Measurements from ENCODE around the gene DMRT3.

Gene DMRT3

DNA sequence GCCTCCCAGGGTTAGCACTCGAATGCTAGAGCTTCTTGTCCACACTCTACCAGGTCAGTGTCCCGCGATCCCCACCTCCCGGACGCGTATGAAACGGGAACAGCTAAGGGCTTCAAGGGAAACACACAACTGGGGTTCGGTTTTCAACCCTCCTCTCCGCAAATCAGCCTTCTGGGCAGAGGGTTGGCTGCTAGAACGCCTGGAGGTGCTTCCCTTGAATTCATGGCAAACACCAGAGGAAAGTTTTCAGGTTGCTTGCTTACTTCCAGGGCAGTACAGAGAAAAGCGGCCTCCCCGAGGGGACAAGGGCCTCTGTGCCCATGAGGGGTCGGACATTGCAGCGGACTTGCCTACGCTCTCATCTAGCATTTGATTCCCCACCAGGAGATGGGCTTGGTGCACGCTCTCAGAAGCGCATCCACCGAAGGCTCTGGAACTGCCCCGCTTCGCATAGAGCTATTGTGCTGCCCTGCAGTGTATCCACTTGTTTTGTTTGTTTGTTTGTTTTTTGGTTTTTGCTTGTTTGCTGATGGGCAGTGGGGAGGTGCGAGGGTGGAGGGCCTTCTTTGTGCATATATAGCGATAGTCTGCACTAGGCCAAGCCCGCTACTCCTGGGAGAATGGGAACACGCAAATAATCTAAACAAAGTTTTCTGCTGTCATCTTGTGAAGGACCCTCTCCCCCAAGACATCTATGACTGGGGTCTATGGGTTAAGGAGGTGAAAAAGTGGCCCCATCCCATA is 1.3 kb upstream of the DMRT3 start:
- H3K4me1 ChIP-seq (ENCODE audit: insufficient read depth, low read length): no peaks in the 10 kb centered on the region
- peaks cover 13% of the 10 kb centered on the region for H3K9me3 ChIP-seq (ENCODE audit: low read length)
- H2AFZ ChIP-seq (ENCODE audit: low read depth, low read length): no peak overlapping the region
- no peaks in the 10 kb centered on the region for H3K36me3 ChIP-seq (ENCODE audit: insufficient read depth, low read length)
- peaks cover 97% of the 10 kb centered on the region for H3K27me3 ChIP-seq (ENCODE audit: insufficient read depth, low read length)
- H3K4me3 ChIP-seq (ENCODE audit: low read length): no peak overlapping the region

DNA sequence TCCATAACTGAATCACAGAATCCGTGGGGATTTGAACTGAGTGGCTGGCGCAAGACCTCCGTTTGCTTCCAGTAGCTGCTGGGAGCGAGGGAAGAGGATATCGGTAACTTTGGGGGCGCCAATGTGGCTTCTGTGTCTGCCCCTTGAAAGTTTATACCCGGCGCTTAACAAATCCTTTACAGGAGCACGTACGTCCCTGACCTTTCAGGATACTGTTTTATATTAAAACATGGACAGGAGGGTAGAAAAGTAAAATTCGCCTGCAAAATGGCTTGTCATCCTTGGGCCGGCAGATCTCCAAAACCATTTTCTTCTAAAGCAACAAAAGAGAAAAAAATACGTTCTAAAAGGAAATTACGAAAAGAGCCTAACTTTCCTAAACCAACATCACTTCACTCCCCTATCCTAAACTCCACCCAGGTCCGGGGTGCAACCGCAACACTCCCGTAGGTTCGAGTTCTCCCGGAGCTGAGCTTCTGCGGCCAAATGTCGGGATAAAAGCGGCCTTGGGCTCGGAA is 656 bp upstream of the DMRT3 start:
- H3K4me3 ChIP-seq (ENCODE audit: low read length): no peak overlapping the region
- peaks cover 13% of the 10 kb centered on the region for H3K9me3 ChIP-seq (ENCODE audit: low read length)
- no peaks in the 10 kb centered on the region for H3K36me3 ChIP-seq (ENCODE audit: insufficient read depth, low read length)
- no peak overlapping the region for H2AFZ ChIP-seq (ENCODE audit: low read depth, low read length)
- no peaks in the 10 kb centered on the region for H3K4me1 ChIP-seq (ENCODE audit: insufficient read depth, low read length)
- H3K27me3 ChIP-seq (ENCODE audit: insufficient read depth, low read length): peaks cover 95% of the 10 kb centered on the region

GRCh38 chr9:976943-977837 is 735 bp downstream of the DMRT3 start:
- Histone ChIP-seq H3K4me1 (ENCODE audit: insufficient read depth, low read length) (no peaks in the 10 kb centered on the region), H3K4me3 (ENCODE audit: low read length) (no peak overlapping the region), H3K27me3 (ENCODE audit: insufficient read depth, low read length) (peaks cover 95% of the 10 kb centered on the region), H3K36me3 (ENCODE audit: insufficient read depth, low read length) (no peaks in the 10 kb centered on the region), H2AFZ (ENCODE audit: low read depth, low read length) (no peak overlapping the region), H3K9me3 (ENCODE audit: low read length) (peaks cover 10% of the 10 kb centered on the region)

GRCh38 chr9:977838-978830 is 1.7 kb downstream of the DMRT3 start:
- H3K4me1 ChIP-seq (ENCODE audit: insufficient read depth, low read length): no peaks in the 10 kb centered on the region
- peaks cover 10% of the 10 kb centered on the region for H3K9me3 ChIP-seq (ENCODE audit: low read length)
- no peak overlapping the region for H3K4me3 ChIP-seq (ENCODE audit: low read length)
- H3K27me3 ChIP-seq (ENCODE audit: insufficient read depth, low read length): peaks cover 94% of the 10 kb centered on the region
- no peak overlapping the region for H2AFZ ChIP-seq (ENCODE audit: low read depth, low read length)
- H3K36me3 ChIP-seq (ENCODE audit: insufficient read depth, low read length): no peaks in the 10 kb centered on the region

DNA sequence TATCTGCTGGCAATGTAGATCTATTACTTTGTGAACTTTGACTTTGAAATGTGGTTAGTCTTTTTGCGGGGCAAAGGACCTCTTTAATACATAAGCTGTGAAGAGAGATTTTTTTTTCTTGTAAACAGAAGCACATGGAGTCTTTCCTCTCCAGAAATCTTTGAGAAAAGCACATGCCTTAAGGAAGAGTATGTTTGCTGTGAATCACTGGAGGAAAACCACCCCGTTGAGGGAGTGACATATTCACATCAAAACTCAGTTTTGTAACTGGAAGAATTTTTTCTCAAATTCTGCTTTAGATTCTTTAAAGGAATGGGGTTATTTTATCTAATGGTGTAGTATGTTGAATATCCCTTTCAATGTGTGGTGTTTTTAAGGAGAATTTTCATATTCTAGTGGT is 3.5 kb downstream of the DMRT3 start:
- Histone ChIP-seq H3K4me1 (ENCODE audit: insufficient read depth, low read length) (no peaks in the 10 kb centered on the region), H3K9me3 (ENCODE audit: low read length) (peaks cover 3% of the 10 kb centered on the region), H3K36me3 (ENCODE audit: insufficient read depth, low read length) (no peaks in the 10 kb centered on the region), H2AFZ (ENCODE audit: low read depth, low read length) (no peak overlapping the region), H3K27me3 (ENCODE audit: insufficient read depth, low read length) (peaks cover 86% of the 10 kb centered on the region), H3K4me3 (ENCODE audit: low read length) (no peak overlapping the region)

GRCh38 chr9:980640-981039 is 4.2 kb downstream of the DMRT3 start:
- Histone ChIP-seq H3K4me1 (ENCODE audit: insufficient read depth, low read length) (no peaks in the 10 kb centered on the region), H3K4me3 (ENCODE audit: low read length) (no peak overlapping the region), H2AFZ (ENCODE audit: low read depth, low read length) (no peak overlapping the region), H3K27me3 (ENCODE audit: insufficient read depth, low read length) (peaks cover 81% of the 10 kb centered on the region), H3K36me3 (ENCODE audit: insufficient read depth, low read length) (no peaks in the 10 kb centered on the region), H3K9me3 (ENCODE audit: low read length) (no peaks in the 10 kb centered on the region)

DNA sequence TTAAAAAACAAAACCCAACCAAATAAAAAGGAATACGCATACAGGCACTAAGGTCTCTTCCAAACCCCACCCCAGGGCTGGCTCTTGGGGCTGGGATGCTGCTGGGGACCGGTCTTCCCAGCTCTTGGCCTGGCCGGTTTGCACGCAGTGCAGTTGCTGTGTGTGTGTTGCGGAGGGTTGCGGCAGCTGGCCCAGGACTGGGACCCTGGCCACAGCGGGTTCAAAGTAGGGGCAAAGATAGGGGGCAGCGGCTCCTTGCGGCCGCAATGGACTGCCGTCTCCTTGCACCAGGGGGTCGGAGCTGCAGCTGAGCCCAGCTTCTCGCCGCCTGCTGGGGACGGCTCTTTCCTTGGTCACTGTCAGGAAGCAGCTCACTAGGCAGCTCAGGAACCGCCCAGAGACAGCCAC is 5.0 kb downstream of the DMRT3 start:
- Histone ChIP-seq H3K4me3 (ENCODE audit: low read length) (no peak overlapping the region), H2AFZ (ENCODE audit: low read depth, low read length) (no peak overlapping the region), H3K36me3 (ENCODE audit: insufficient read depth, low read length) (no peaks in the 10 kb centered on the region), H3K9me3 (ENCODE audit: low read length) (no peaks in the 10 kb centered on the region), H3K27me3 (ENCODE audit: insufficient read depth, low read length) (peaks cover 77% of the 10 kb centered on the region), H3K4me1 (ENCODE audit: insufficient read depth, low read length) (no peaks in the 10 kb centered on the region)

DNA sequence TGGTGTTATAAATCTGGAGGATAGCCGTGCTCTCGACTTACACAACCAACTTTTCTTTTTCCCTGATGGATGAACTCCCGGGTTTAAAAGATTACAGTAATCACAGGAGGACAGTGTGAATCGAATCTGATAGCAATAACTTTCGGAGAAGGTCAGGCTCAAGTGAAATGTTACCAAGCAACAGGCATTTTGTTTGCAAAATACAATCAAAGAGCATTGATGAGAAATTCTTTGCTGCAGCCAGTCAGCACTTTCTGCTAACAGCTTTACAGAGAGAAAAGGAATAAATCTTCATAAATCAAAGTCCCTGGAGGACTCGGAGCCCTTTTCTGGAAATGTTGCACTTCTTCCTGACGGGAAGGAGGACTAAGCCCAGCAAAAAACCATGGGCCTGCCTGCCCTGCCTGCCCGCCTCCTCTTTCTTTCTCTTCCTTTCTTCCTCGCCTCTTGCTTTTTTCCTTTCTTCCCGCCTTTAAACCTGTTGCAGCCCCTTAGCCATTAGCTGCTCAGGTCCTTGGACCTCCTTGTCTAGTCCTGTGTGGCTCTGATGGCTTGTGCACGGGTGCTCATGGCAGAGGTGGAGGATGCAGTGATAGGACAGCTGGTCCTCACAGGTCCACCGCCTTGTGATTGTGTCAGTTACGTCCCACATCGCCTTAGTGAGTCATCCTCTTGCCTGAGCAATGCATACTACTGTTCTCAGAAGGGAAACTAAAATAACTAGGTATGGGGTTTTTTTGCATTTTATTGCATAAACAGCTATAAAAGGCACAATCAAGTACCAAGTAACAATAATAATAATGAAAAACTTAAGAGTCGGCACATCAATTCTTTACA is 6.2 kb downstream of the DMRT3 start:
- no peak overlapping the region for H2AFZ ChIP-seq (ENCODE audit: low read depth, low read length)
- H3K36me3 ChIP-seq (ENCODE audit: insufficient read depth, low read length): no peaks in the 10 kb centered on the region
- no peaks in the 10 kb centered on the region for H3K4me1 ChIP-seq (ENCODE audit: insufficient read depth, low read length)
- no peaks in the 10 kb centered on the region for H3K9me3 ChIP-seq (ENCODE audit: low read length)
- H3K4me3 ChIP-seq (ENCODE audit: low read length): no peak overlapping the region
- H3K27me3 ChIP-seq (ENCODE audit: insufficient read depth, low read length): peaks cover 67% of the 10 kb centered on the region

DNA sequence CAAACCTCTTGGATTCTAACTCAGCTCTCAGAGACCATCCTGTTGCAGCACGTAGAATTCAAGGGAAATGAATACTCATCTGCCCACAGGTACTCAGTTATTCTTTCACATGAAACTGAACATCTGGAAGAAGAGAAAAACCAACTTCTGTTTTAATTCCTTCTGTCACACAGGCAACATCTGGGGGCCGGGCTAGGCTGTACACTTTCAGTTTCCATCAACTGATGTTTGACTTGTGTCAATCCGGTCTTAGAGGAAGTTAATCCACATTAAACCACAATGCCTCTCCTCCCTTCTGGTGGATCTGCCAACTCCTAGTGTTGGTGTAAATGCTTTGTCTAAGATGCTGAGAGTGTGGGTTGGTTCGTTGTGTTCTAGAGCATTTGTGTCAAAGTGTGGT is 17.6 kb downstream of the DMRT3 start:
- no peak overlapping the region for H3K4me3 ChIP-seq (ENCODE audit: low read length)
- no peaks in the 10 kb centered on the region for H3K4me1 ChIP-seq (ENCODE audit: insufficient read depth, low read length)
- H3K36me3 ChIP-seq (ENCODE audit: insufficient read depth, low read length): no peaks in the 10 kb centered on the region
- H3K9me3 ChIP-seq (ENCODE audit: low read length): no peaks in the 10 kb centered on the region
- H2AFZ ChIP-seq (ENCODE audit: low read depth, low read length): no peak overlapping the region
- H3K27me3 ChIP-seq (ENCODE audit: insufficient read depth, low read length): no peaks in the 10 kb centered on the region

GRCh38 chr9:995192-995591 is 18.7 kb downstream of the DMRT3 start:
- Histone ChIP-seq H3K27me3 (ENCODE audit: insufficient read depth, low read length) (no peaks in the 10 kb centered on the region), H3K4me3 (ENCODE audit: low read length) (no peak overlapping the region), H3K36me3 (ENCODE audit: insufficient read depth, low read length) (no peaks in the 10 kb centered on the region), H2AFZ (ENCODE audit: low read depth, low read length) (no peak overlapping the region), H3K9me3 (ENCODE audit: low read length) (no peaks in the 10 kb centered on the region), H3K4me1 (ENCODE audit: insufficient read depth, low read length) (no peaks in the 10 kb centered on the region)

- Histone ChIP-seq H3K36me3 (ENCODE audit: insufficient read depth, low read length) (no peaks in the 10 kb centered on the region), H3K4me3 (ENCODE audit: low read length) (no peak overlapping the region), H2AFZ (ENCODE audit: low read depth, low read length) (no peak overlapping the region), H3K4me1 (ENCODE audit: insufficient read depth, low read length) (no peaks in the 10 kb centered on the region), H3K27me3 (ENCODE audit: insufficient read depth, low read length) (no peaks in the 10 kb centered on the region), H3K9me3 (ENCODE audit: low read length) (no peaks in the 10 kb centered on the region)
These were observed 19.3 kb downstream of the DMRT3 start for GRCh38 chr9:995781-996180.

Measured in neuron (in vitro differentiated cells).